ENCODE data around the gene CCNT2. TPM values are rescaled to one million over a fixed set of nuclear protein-coding genes. Genes with fewer than 3 reads are reported as not detected.

CCNT2 gene
- total RNA-seq, 1 experiment from 2014 or later: 39.4 TPM

DNA sequence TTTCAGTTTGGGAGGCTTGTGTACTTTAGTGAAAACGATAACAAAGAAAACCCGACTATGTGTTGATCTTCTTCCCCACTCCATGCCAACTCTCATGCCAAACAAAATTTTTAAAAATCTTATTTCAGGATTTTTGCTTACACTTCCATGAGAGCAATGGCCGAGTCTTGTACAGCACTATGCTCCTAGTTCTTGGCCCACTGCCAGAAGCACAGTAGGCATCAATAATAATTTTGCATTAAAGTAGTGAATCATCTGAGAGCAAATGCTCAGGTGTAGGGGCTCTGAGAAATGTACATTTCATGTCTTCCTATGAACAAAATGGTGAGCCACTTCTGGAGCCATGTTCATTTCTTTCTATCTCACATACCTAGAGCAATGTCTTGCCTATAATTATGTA, 66.4 kb downstream of the CCNT2 start:
- no peaks in the 10 kb centered on the region for H3K27me3 ChIP-seq (replicated peaks; ENCODE audit: control insufficient read depth, insufficient read depth, low read length)
- no peak overlapping the region for H3K27ac Mint-ChIP-seq (ENCODE audit: unreplicated experiment)
- H3K4me1 Mint-ChIP-seq (ENCODE audit: low read depth, unreplicated experiment): no peaks in the 10 kb centered on the region
- no peaks in the 10 kb centered on the region for H3K36me3 ChIP-seq (ENCODE audit: control insufficient read depth, insufficient read depth, low read length)
- no TSS peak for BruUV-seq (replicated peaks)
- no peak for DNase-seq
- CTCF ChIA-PET: no interaction called here
- H3K36me3 Mint-ChIP-seq (ENCODE audit: insufficient read depth, unreplicated experiment): no peaks in the 10 kb centered on the region
- H3K9me3 Mint-ChIP-seq (ENCODE audit: unreplicated experiment): no peaks in the 10 kb centered on the region
- no peaks in the 10 kb centered on the region for H3K4me1 ChIP-seq
- POLR2A ChIA-PET: no interaction called here
- no peak overlapping the region for H3K4me3 Mint-ChIP-seq (ENCODE audit: unreplicated experiment)
- intact Hi-C loops (cut with micrococcal nuclease; ENCODE audit: unreplicated experiment): no loop called here
- no peak overlapping the region for H3K4me3 ChIP-seq (ENCODE audit: low read depth, low read length)
- H3K9me3 ChIP-seq: no peaks in the 10 kb centered on the region
- TF ChIP-seq, protein P1, sequence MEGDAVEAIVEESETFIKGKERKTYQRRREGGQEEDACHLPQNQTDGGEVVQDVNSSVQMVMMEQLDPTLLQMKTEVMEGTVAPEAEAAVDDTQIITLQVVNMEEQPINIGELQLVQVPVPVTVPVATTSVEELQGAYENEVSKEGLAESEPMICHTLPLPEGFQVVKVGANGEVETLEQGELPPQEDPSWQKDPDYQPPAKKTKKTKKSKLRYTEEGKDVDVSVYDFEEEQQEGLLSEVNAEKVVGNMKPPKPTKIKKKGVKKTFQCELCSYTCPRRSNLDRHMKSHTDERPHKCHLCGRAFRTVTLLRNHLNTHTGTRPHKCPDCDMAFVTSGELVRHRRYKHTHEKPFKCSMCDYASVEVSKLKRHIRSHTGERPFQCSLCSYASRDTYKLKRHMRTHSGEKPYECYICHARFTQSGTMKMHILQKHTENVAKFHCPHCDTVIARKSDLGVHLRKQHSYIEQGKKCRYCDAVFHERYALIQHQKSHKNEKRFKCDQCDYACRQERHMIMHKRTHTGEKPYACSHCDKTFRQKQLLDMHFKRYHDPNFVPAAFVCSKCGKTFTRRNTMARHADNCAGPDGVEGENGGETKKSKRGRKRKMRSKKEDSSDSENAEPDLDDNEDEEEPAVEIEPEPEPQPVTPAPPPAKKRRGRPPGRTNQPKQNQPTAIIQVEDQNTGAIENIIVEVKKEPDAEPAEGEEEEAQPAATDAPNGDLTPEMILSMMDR (IDR thresholded peaks at IDR 0.05; ENCODE audit: insufficient read depth in 1 of 2, low read depth in 1 of 2, low read length in 1 of 2, severe bottlenecking in 1 of 2, unreplicated experiment in 1 of 2): no peak
- H3K27me3 Mint-ChIP-seq (ENCODE audit: insufficient read depth, unreplicated experiment): peaks cover 16% of the 10 kb centered on the region

DNA sequence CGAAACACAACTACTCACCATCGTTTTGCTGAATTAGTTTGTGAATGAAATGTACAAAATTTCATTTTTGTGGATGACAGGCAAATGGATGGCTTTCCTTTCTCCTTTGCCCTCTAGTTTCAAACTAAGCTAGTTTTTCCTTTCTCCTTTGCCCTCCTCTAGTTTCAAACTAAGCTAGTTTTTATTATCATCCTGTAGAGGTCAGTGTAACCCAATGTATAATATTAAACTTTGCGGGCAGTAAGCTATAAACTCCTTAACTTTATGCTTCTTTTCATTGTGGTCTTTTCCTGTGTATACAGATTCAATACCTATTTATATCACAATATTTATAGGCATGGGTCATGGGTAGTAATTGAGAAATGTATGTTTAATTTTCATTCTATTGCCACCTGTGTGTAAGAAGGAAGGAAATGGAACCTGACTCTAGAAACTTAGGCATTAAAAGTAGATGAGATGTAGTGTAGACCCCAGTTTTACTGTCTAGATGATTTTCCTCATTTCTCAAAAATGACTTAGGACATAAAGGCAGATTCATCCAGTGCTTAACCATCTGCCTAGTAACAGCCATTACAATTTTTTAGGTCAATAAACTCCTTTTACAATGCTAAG, 70.5 kb downstream of the CCNT2 start:
- Mint-ChIP-seq H3K4me3 (ENCODE audit: unreplicated experiment) (no peak overlapping the region), H3K4me1 (ENCODE audit: low read depth, unreplicated experiment) (no peaks in the 10 kb centered on the region), H3K27me3 (ENCODE audit: insufficient read depth, unreplicated experiment) (peaks cover 16% of the 10 kb centered on the region), H3K9me3 (ENCODE audit: unreplicated experiment) (no peaks in the 10 kb centered on the region), H3K27ac (ENCODE audit: unreplicated experiment) (no peak overlapping the region), H3K36me3 (ENCODE audit: insufficient read depth, unreplicated experiment) (no peaks in the 10 kb centered on the region)
- BruUV-seq (replicated peaks): no TSS peak
- intact Hi-C loops (cut with micrococcal nuclease; ENCODE audit: unreplicated experiment): loop anchor here (1.0 kb wide), 2 partner anchors 721 to 808 kb away; no protein-coding TSS in a partner anchor
- H3K4me3 ChIP-seq (ENCODE audit: low read depth, low read length): no peak overlapping the region
- no peaks in the 10 kb centered on the region for H3K4me1 ChIP-seq
- no peaks in the 10 kb centered on the region for H3K9me3 ChIP-seq
- CTCF ChIA-PET: interaction anchor here (0.7 to 2.0 kb wide), 12 partner anchors 12 to 1395 kb away, joined by 3 to 18 read pairs (median 4); partner anchors contain the start of genes R3HDM1 and ZRANB3
- H3K36me3 ChIP-seq (ENCODE audit: control insufficient read depth, insufficient read depth, low read length): no peaks in the 10 kb centered on the region
- TF ChIP-seq, protein P1 (IDR thresholded peaks at IDR 0.05; ENCODE audit: insufficient read depth in 1 of 2, low read depth in 1 of 2, low read length in 1 of 2, severe bottlenecking in 1 of 2, unreplicated experiment in 1 of 2): peak; percentile 40 to 53
- peak in 1 of 2 experiments; percentile 7 for DNase-seq
- no peaks in the 10 kb centered on the region for H3K27me3 ChIP-seq (replicated peaks; ENCODE audit: control insufficient read depth, insufficient read depth, low read length)
- POLR2A ChIA-PET: interaction anchor here (0.6 kb wide), 1 partner anchor 752 kb away, joined by 8 read pairs; no protein-coding TSS in a partner anchor

DNA sequence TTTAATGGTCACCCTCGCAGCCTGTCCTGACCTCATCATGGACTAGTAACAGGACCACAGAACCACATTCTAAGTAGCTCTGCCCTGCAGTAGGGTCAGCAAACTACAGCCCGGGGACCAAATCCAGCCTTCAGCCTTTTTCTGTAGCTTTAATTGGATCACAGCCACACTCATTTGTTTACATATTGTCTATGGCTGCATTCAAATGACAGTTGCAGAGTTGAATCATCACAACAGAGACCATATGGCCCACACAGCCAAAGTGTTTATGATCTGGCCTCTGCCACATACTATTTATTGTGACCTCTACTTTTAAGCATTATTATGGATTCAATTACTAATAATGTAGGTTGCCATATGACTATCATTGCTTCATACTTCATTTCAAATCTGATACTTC, 80.9 kb downstream of the CCNT2 start:
- Histone ChIP-seq H3K4me3 (ENCODE audit: low read depth, low read length) (no peak overlapping the region), H3K27me3 (replicated peaks; ENCODE audit: control insufficient read depth, insufficient read depth, low read length) (no peaks in the 10 kb centered on the region), H3K36me3 (ENCODE audit: control insufficient read depth, insufficient read depth, low read length) (no peaks in the 10 kb centered on the region), H3K9me3 (no peaks in the 10 kb centered on the region), H3K4me1 (no peaks in the 10 kb centered on the region)
- no peaks in the 10 kb centered on the region for H3K4me1 Mint-ChIP-seq (ENCODE audit: low read depth, unreplicated experiment)
- POLR2A ChIA-PET: no interaction called here
- CTCF ChIA-PET: no interaction called here
- no peaks in the 10 kb centered on the region for H3K9me3 Mint-ChIP-seq (ENCODE audit: unreplicated experiment)
- no peaks in the 10 kb centered on the region for H3K36me3 Mint-ChIP-seq (ENCODE audit: insufficient read depth, unreplicated experiment)
- no peak overlapping the region for H3K27ac Mint-ChIP-seq (ENCODE audit: unreplicated experiment)
- intact Hi-C loops (cut with micrococcal nuclease; ENCODE audit: unreplicated experiment): no loop called here
- no TSS peak for BruUV-seq (replicated peaks)
- H3K27me3 Mint-ChIP-seq (ENCODE audit: insufficient read depth, unreplicated experiment): peaks cover 5% of the 10 kb centered on the region
- TF ChIP-seq, protein P1 (IDR thresholded peaks at IDR 0.05; ENCODE audit: insufficient read depth in 1 of 2, low read depth in 1 of 2, low read length in 1 of 2, severe bottlenecking in 1 of 2, unreplicated experiment in 1 of 2): no peak
- DNase-seq: no peak
- H3K4me3 Mint-ChIP-seq (ENCODE audit: unreplicated experiment): no peak overlapping the region

All from Caco-2 (cell line).